ENCODE data around the gene FREM1.

Gene FREM1

GRCh38 chr9:14687042-14687719 lies 223.0 kb downstream of the FREM1 start:
- TF ChIP-seq ZNF274 (IDR thresholded peaks at IDR 0.05; ENCODE audit: low read depth, low read length), result no peak
- no peak overlapping the region for H3K4me3 ChIP-seq (ENCODE audit: low read length)

- no peak overlapping the region for H3K4me3 ChIP-seq (ENCODE audit: low read length)
Measured at GRCh38 chr9:14686168-14686567, 224.1 kb downstream of the FREM1 start.

More at GRCh38 chr9:14686168-14686567, 224.1 kb downstream of the FREM1 start:
- TF ChIP-seq ZNF274 (IDR thresholded peaks at IDR 0.05; ENCODE audit: low read depth, low read length), result no peak

Data from GM08714 (cell line).